Neural cell (in vitro differentiated cells): ENCODE results near the gene RLF. TPM values are rescaled to one million over a fixed set of nuclear protein-coding genes. Genes with fewer than 3 reads are reported as not detected.
A peak's percentile ranks its signal among the peaks of the same experiment; 100 is the strongest.

Experiments used
- H2AFZ ChIP-seq: fragments of 200-600, 300-800 bp; sonication (generic), shearing (Covaris generic); 2 replicates; pipeline ENCODE4 v1.6.0; 2014; ENCODE audit warnings: low read depth, mild to moderate bottlenecking, antibody characterized with exemption, low read length, moderate library complexity
- H3F3A ChIP-seq: fragments of 200-600 bp; shearing (Covaris generic); 2 replicates; pipeline ENCODE4 v1.6.1; 2016; ENCODE audit warnings: mild to moderate bottlenecking, moderate library complexity, mixed read lengths, antibody characterized with exemption, low read length; ENCODE audit not compliant: insufficient read depth, poor library complexity, severe bottlenecking
- H3K27ac ChIP-seq: fragments of 200-600, 300-800 bp; sonication (generic), shearing (Covaris generic); 2 replicates; pipeline ENCODE4 v1.5.1; 2014; ENCODE audit warnings: mild to moderate bottlenecking, low read length, moderate library complexity
- H3K27me3 ChIP-seq: fragments of 300-800, 200-600 bp; sonication (generic), shearing (Covaris generic); 2 replicates; pipeline ENCODE4 v1.6.0; 2014; ENCODE audit warnings: mild to moderate bottlenecking, low read depth, low read length, moderate library complexity; ENCODE audit not compliant: insufficient read depth
- H3K36me3 ChIP-seq: fragments of 300-800, 200-600 bp; sonication (generic), shearing (Covaris generic); 2 replicates; pipeline ENCODE4 v1.5.1; 2014; ENCODE audit warnings: mild to moderate bottlenecking, antibody characterized with exemption, low read length, moderate library complexity; ENCODE audit not compliant: insufficient read depth
- H3K4me2 ChIP-seq: fragments of 300-800, 200-600 bp; sonication (generic), shearing (Covaris generic); 2 replicates; pipeline ENCODE4 v1.6.0; 2014; ENCODE audit warnings: mild to moderate bottlenecking, low read length
- H3K4me3 ChIP-seq: fragments of 300-800, 200-600 bp; sonication (generic), shearing (Covaris generic); 2 replicates; pipeline ENCODE4 v1.5.1; 2014; ENCODE audit warnings: mild to moderate bottlenecking, low read length, moderate library complexity
- H3K79me2 ChIP-seq: fragments of 200-600 bp; shearing (Covaris generic); replicated peaks from 2 replicates; pipeline ENCODE4 v1.6.0; 2014; ENCODE audit warnings: mild to moderate bottlenecking, low read length, moderate library complexity; ENCODE audit not compliant: insufficient read depth
- H3K9ac ChIP-seq: fragments of 300-800, 200-600 bp; sonication (generic), shearing (Covaris generic); 2 replicates; pipeline ENCODE4 v1.6.1; 2016; ENCODE audit warnings: mild to moderate bottlenecking, low read length, mixed read lengths
- H3K9me2 ChIP-seq: fragments of 200-600 bp; shearing (Covaris generic); 2 replicates; pipeline ENCODE4 v1.6.1; 2016; ENCODE audit warnings: mild to moderate bottlenecking, low read length, mixed read lengths; ENCODE audit not compliant: insufficient read depth
- H3K9me3 ChIP-seq: fragments of 200-600, 300-800 bp; sonication (generic), shearing (Covaris generic); 2 replicates; pipeline ENCODE4 v1.6.1; 2016; ENCODE audit warnings: mild to moderate bottlenecking, mixed run types, low read length, moderate library complexity, mixed read lengths
- H4K20me1 ChIP-seq: fragments of 200-600 bp; shearing (Covaris generic); 2 replicates; pipeline ENCODE4 v1.6.1; 2016; ENCODE audit warnings: mild to moderate bottlenecking, mixed run types; ENCODE audit not compliant: insufficient read depth
- EP300 ChIP-seq: fragments of 450-650 bp; conservative IDR thresholded peaks from 2 replicates; pipeline ENCODE4 v1.6.1; 2014; ENCODE audit warnings: antibody characterized with exemption, mild to moderate bottlenecking, moderate library complexity; ENCODE audit not compliant: poor library complexity, severe bottlenecking
- EZH2 ChIP-seq: fragments of 200-600, 300-800 bp; shearing (Covaris generic), sonication (generic); IDR thresholded peaks from 2 replicates; pipeline ENCODE4 v1.6.1; 2014; ENCODE audit warnings: antibody characterized with exemption, low read length, borderline replicate concordance, mild to moderate bottlenecking; ENCODE audit not compliant: insufficient read depth, poor library complexity, severe bottlenecking
- MXI1 ChIP-seq: fragments of 450-650 bp; conservative IDR thresholded peaks from 2 replicates; pipeline ENCODE4 v1.6.1; 2014; ENCODE audit warnings: antibody characterized with exemption, mild to moderate bottlenecking; ENCODE audit not compliant: poor library complexity, severe bottlenecking
- POLR2AphosphoS5 ChIP-seq: IDR thresholded peaks from 2 replicates; pipeline ENCODE4 v1.6.1; 2012
- RAD21 ChIP-seq: fragments of 450-650 bp; conservative IDR thresholded peaks from 2 replicates; pipeline ENCODE4 v1.6.1; 2014; ENCODE audit warnings: antibody characterized with exemption, mild to moderate bottlenecking, moderate library complexity
- SMC3 ChIP-seq: fragments of 450-650 bp; conservative IDR thresholded peaks from 2 replicates; pipeline ENCODE4 v1.6.1; 2014; ENCODE audit warnings: antibody characterized with exemption, mild to moderate bottlenecking, moderate library complexity; ENCODE audit not compliant: poor library complexity
- TAF1 ChIP-seq: IDR thresholded peaks from 2 replicates; pipeline ENCODE4 v1.6.1; 2012; ENCODE audit warnings: low read depth
- polyA plus RNA-seq: library from polyadenylated mRNA; depleted of rRNA; stranded (reverse); fragments of >200 nt; gene quantifications from 2 replicates; pipeline ENCODE4 v1.2.3, GENCODE V29; 2014
- TF ChIP-seq, protein P1 (sequence below): fragments of 450-650 bp; IDR thresholded peaks from 2 replicates; pipeline ENCODE4 v1.5.1; 2014; ENCODE audit warnings: antibody characterized with exemption, mild to moderate bottlenecking, moderate library complexity; ENCODE audit not compliant: poor library complexity, severe bottlenecking
- TF ChIP-seq, protein P2 (sequence below): IDR thresholded peaks from 2 replicates; pipeline ENCODE4 v1.6.1; 2012; ENCODE audit warnings: borderline replicate concordance

Gene RLF
- polyA plus RNA-seq, 1 donor from 2014 or later: 23.4 TPM

DNA sequence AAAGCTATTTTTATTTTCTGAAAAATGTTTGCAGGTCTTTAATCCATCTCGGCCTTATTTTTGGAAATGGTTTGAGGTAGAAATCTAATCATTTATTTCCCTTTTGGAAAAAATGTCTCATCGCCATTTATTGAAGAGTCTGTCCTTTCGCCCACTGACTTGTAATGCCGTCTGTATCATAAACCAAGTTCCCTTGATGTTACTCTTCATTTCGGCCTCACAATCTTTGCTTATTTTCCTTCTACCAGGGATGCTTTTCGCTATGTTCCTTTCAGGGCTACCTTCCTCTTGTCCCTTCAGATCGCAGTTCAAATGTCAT is 422 bp upstream of the RLF start:
- TF ChIP-seq EP300 (no peak), RAD21 (no peak), EZH2 (no peak), POLR2AphosphoS5 (no peak), TAF1 (no peak), SMC3 (no peak), MXI1 (no peak)
- TF ChIP-seq, protein P1, sequence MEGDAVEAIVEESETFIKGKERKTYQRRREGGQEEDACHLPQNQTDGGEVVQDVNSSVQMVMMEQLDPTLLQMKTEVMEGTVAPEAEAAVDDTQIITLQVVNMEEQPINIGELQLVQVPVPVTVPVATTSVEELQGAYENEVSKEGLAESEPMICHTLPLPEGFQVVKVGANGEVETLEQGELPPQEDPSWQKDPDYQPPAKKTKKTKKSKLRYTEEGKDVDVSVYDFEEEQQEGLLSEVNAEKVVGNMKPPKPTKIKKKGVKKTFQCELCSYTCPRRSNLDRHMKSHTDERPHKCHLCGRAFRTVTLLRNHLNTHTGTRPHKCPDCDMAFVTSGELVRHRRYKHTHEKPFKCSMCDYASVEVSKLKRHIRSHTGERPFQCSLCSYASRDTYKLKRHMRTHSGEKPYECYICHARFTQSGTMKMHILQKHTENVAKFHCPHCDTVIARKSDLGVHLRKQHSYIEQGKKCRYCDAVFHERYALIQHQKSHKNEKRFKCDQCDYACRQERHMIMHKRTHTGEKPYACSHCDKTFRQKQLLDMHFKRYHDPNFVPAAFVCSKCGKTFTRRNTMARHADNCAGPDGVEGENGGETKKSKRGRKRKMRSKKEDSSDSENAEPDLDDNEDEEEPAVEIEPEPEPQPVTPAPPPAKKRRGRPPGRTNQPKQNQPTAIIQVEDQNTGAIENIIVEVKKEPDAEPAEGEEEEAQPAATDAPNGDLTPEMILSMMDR: no peak
- TF ChIP-seq, protein P2, sequence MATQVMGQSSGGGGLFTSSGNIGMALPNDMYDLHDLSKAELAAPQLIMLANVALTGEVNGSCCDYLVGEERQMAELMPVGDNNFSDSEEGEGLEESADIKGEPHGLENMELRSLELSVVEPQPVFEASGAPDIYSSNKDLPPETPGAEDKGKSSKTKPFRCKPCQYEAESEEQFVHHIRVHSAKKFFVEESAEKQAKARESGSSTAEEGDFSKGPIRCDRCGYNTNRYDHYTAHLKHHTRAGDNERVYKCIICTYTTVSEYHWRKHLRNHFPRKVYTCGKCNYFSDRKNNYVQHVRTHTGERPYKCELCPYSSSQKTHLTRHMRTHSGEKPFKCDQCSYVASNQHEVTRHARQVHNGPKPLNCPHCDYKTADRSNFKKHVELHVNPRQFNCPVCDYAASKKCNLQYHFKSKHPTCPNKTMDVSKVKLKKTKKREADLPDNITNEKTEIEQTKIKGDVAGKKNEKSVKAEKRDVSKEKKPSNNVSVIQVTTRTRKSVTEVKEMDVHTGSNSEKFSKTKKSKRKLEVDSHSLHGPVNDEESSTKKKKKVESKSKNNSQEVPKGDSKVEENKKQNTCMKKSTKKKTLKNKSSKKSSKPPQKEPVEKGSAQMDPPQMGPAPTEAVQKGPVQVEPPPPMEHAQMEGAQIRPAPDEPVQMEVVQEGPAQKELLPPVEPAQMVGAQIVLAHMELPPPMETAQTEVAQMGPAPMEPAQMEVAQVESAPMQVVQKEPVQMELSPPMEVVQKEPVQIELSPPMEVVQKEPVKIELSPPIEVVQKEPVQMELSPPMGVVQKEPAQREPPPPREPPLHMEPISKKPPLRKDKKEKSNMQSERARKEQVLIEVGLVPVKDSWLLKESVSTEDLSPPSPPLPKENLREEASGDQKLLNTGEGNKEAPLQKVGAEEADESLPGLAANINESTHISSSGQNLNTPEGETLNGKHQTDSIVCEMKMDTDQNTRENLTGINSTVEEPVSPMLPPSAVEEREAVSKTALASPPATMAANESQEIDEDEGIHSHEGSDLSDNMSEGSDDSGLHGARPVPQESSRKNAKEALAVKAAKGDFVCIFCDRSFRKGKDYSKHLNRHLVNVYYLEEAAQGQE: no peak
- H3K4me3 ChIP-seq: peak overlapping the region; percentile 90
- no peaks in the 10 kb centered on the region for H3K9me3 ChIP-seq
- peak overlapping the region; percentile 98 for H3K9ac ChIP-seq
- no peaks in the 10 kb centered on the region for H4K20me1 ChIP-seq
- peak overlapping the region; percentile 40 for H3K4me2 ChIP-seq
- no peaks in the 10 kb centered on the region for H3F3A ChIP-seq
- peak overlapping the region; percentile 71 for H2AFZ ChIP-seq
- peaks cover 41% of the 10 kb centered on the region for H3K79me2 ChIP-seq
- H3K36me3 ChIP-seq: no peaks in the 10 kb centered on the region
- no peaks in the 10 kb centered on the region for H3K27me3 ChIP-seq
- H3K27ac ChIP-seq: peak overlapping the region; percentile 89
- no peaks in the 10 kb centered on the region for H3K9me2 ChIP-seq

DNA sequence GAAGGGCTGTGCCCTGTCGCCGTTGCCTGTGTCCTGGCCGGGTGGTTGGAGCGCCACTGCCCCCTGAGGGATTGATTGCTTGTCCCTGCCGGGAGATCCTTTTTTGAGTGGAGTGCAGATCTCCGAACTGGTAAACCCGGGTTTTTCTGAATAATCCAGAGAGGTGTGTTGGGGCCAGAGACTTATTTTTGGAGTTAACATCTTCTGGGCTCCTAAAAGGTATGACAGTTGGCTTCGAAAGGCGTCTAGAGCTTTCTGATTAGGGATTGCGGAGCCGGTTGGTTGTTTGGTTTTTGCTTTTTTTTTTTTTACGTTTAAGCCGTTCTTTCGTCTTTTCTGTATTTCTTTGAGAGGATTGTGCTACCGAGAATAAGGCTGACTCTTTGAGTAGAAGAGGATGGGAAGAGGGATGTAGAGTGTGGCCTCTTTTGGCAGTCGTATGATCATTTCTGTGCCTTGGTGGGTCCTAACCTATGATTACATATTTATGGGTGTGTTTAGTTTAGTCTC is 756 bp downstream of the RLF start:
- TF ChIP-seq, protein P2: no peak
- TF ChIP-seq MXI1 (no peak), EZH2 (no peak), EP300 (no peak), RAD21 (no peak), POLR2AphosphoS5 (no peak), TAF1 (no peak), SMC3 (no peak)
- TF ChIP-seq, protein P1: no peak
- H2AFZ ChIP-seq: peak overlapping the region; percentile 57
- peak overlapping the region; percentile 98 for H3K9ac ChIP-seq
- H3K4me3 ChIP-seq: peak overlapping the region; percentile 90
- peak overlapping the region; percentile 96 for H3K4me2 ChIP-seq
- no peaks in the 10 kb centered on the region for H3K9me2 ChIP-seq
- peaks cover 47% of the 10 kb centered on the region for H3K79me2 ChIP-seq
- H3K27ac ChIP-seq: peak overlapping the region; percentile 89
- no peaks in the 10 kb centered on the region for H3K36me3 ChIP-seq
- no peaks in the 10 kb centered on the region for H3K9me3 ChIP-seq
- H4K20me1 ChIP-seq: no peaks in the 10 kb centered on the region
- H3K27me3 ChIP-seq: no peaks in the 10 kb centered on the region
- H3F3A ChIP-seq: no peaks in the 10 kb centered on the region
